K562 (cell line): ENCODE measurements around the gene ELMO1. TPM values are rescaled to one million over a fixed set of nuclear protein-coding genes. Genes with fewer than 3 reads are reported as not detected.

Experiments
- ATAC-seq: fragments of 200-7000 bp; cut with Tn5 transposase; 3 replicates; pipeline ENCODE4 v1.9.1; 2020; ENCODE audit warnings: moderate library complexity
- BruUV-seq: library from RNA; stranded (reverse); fragments of 400-500 nt; replicated peaks from 2 replicates; lab custom pipeline; 2021; lab: Mats Ljungman, UMichigan
- CTCF ChIA-PET: fragments of 300-600 bp; formaldehyde crosslinking; extraction: SDS; loops from one replicate; lab custom pipeline; 2021; ENCODE audit warnings: low intra/inter-chr PET ratio; lab: Yijun Ruan, JAX
- POLR2A ChIA-PET: fragments of 300-600, 350-650 bp; sonication (Branson Sonifier 250); formaldehyde crosslinking; extraction: SDS; loops from one replicate; lab custom pipeline; 2021; ENCODE audit warnings: antibody characterized with exemption, inconsistent platforms; lab: Yijun Ruan, JAX
- DNase-seq, 4 experiments: peaks; one replicate each; pipeline versions ENCODE4 v3.0.0 to v3.0.0-alpha.2; 2011 to 2018; ENCODE audit warnings: low spot score in 3 of 4, mixed read lengths in 3 of 4; ENCODE audit errors: extremely low read depth in 1 of 4
- FAIRE-seq: peaks from 2 replicates; lab custom pipeline; 2011; peaks lifted over from hg19 to GRCh38; lab: Jason Lieb, UNC
- H2AFZ ChIP-seq: 2 replicates; pipeline ENCODE4 v1.6.0; 2011; ENCODE audit warnings: low read depth, low read length, control low read depth, inconsistent platforms
- H3K27ac ChIP-seq: fragments of 200-600 bp; 3 replicates; pipeline ENCODE4 v1.8.0; 2011; ENCODE audit warnings: low read depth, mild to moderate bottlenecking, control low read depth, inconsistent platforms, low read length, moderate library complexity, mixed read lengths; ENCODE audit errors: extremely low read depth
- H3K27me3 ChIP-seq, 2 experiments: fragments of 300-600 bp in 1 of 2; 2 replicates in 1 of 2; 3 replicates in 1 of 2; pipeline versions ENCODE4 v1.6.0 to v1.8.0; 2011; ENCODE audit warnings: inconsistent platforms in 2 of 2, low read length in 2 of 2, mild to moderate bottlenecking in 1 of 2, mixed read lengths in 1 of 2, moderate library complexity in 1 of 2; ENCODE audit not compliant: control insufficient read depth in 2 of 2, insufficient read depth in 2 of 2
- H3K36me3 ChIP-seq: fragments of 300-600 bp; 3 replicates; pipeline ENCODE4 v1.8.0; 2011; ENCODE audit warnings: mild to moderate bottlenecking, low read length, inconsistent platforms; ENCODE audit not compliant: control insufficient read depth, insufficient read depth
- H3K4me1 ChIP-seq, 2 experiments: fragments of 200-600 bp in 1 of 2; replicated peaks in 1 of 2; 2 replicates in 1 of 2; 3 replicates in 1 of 2; pipeline versions ENCODE4 v1.5.1 to v1.8.0; 2011; ENCODE audit warnings: inconsistent platforms in 2 of 2, low read length in 2 of 2, mild to moderate bottlenecking in 1 of 2, mixed read lengths in 1 of 2, moderate library complexity in 1 of 2; ENCODE audit not compliant: control insufficient read depth in 2 of 2, insufficient read depth in 2 of 2
- H3K4me2 ChIP-seq: 2 replicates; pipeline ENCODE4 v1.6.1; 2011; ENCODE audit warnings: low read length, control low read depth, inconsistent platforms, mixed read lengths; ENCODE audit not compliant: insufficient read depth
- H3K4me3 ChIP-seq: fragments of 200-600 bp; sonication (generic), shearing (Covaris generic); 2 replicates; pipeline ENCODE4 v1.5.1; 2016; ENCODE audit warnings: control low read depth, inconsistent platforms
- H3K79me2 ChIP-seq: fragments of 200-600 bp; 3 replicates; pipeline ENCODE4 v1.8.0; 2011; ENCODE audit warnings: low read length, inconsistent platforms; ENCODE audit not compliant: control insufficient read depth, insufficient read depth
- H3K9ac ChIP-seq, 2 experiments: 2 replicates each; pipeline versions ENCODE4 v1.6.0 to v1.6.1; 2011; ENCODE audit warnings: low read depth in 2 of 2, low read length in 2 of 2, control low read depth in 1 of 2, inconsistent platforms in 1 of 2, mild to moderate bottlenecking in 1 of 2, mixed read lengths in 1 of 2; ENCODE audit not compliant: insufficient read depth in 1 of 2
- H3K9me1 ChIP-seq: one replicate; pipeline ENCODE4 v1.6.0; 2011; ENCODE audit warnings: inconsistent platforms, mild to moderate bottlenecking, low read length, moderate library complexity; ENCODE audit not compliant: control insufficient read depth, insufficient read depth
- H3K9me3 ChIP-seq: replicated peaks from 2 replicates; pipeline ENCODE4 v1.5.1; 2011; ENCODE audit warnings: low read depth, low read length, inconsistent platforms; ENCODE audit not compliant: control insufficient read depth, insufficient read depth
- H4K20me1 ChIP-seq: replicated peaks from 2 replicates; pipeline ENCODE4 v1.6.1; 2011; ENCODE audit warnings: low read length, inconsistent platforms, mixed read lengths; ENCODE audit not compliant: control insufficient read depth, insufficient read depth
- ARHGAP35 ChIP-seq: fragments of 450-650 bp; IDR thresholded peaks from 2 replicates; pipeline ENCODE4 v1.6.1; 2018; ENCODE audit not compliant: partially characterized antibody
- CBX1 ChIP-seq: sonication (generic); IDR thresholded peaks from 2 replicates; pipeline ENCODE4 v1.6.1; 2016; ENCODE audit warnings: antibody characterized with exemption, low read depth, mild to moderate bottlenecking
- CHD4 ChIP-seq: fragments of 200-600 bp; sonication (generic); IDR thresholded peaks from 3 replicates; pipeline ENCODE4 v1.6.1; 2012; ENCODE audit warnings: low read depth, mild to moderate bottlenecking, mixed read lengths, low read length, inconsistent platforms; ENCODE audit not compliant: insufficient read depth, insufficient replicate concordance, poor library complexity, severe bottlenecking
- EP400 ChIP-seq: fragments of 450-650 bp; IDR thresholded peaks from 2 replicates; pipeline ENCODE4 v1.6.1; 2017; ENCODE audit warnings: antibody characterized with exemption, mild to moderate bottlenecking, moderate library complexity
- ERF ChIP-seq: fragments of 450-650 bp; formaldehyde crosslinking; IDR thresholded peaks from 2 replicates; pipeline ENCODE4 v1.4.0; 2020; ENCODE audit warnings: mild to moderate bottlenecking, mixed read lengths
- ETV1 ChIP-seq: fragments of 450-650 bp; conservative IDR thresholded peaks from 2 replicates; pipeline ENCODE4 v1.6.1; 2016; ENCODE audit warnings: missing genetic modification characterization, control low read depth, low read depth, missing compliant biosample characterization
- FOXP1 ChIP-seq: sonication (generic); formaldehyde crosslinking; IDR thresholded peaks from 2 replicates; pipeline ENCODE4 v1.8.0; 2022; ENCODE audit warnings: mild to moderate bottlenecking, missing genetic modification reagents
- HIVEP1 ChIP-seq: fragments of 250-450 bp; sonication (Bioruptor Pico); IDR thresholded peaks from 2 replicates; pipeline ENCODE4 v1.4.0; 2020; ENCODE audit warnings: mild to moderate bottlenecking
- HMBOX1 ChIP-seq: sonication (generic); IDR thresholded peaks from 2 replicates; pipeline ENCODE4 v1.6.1; 2016
- KLF6 ChIP-seq: fragments of 250-450 bp; sonication (Bioruptor Pico); IDR thresholded peaks from 2 replicates; pipeline ENCODE4 v1.4.0; 2020; ENCODE audit warnings: mild to moderate bottlenecking, moderate library complexity, borderline replicate concordance
- PCBP1 ChIP-seq: fragments of 200-400 bp; formaldehyde crosslinking; IDR thresholded peaks from 2 replicates; pipeline ENCODE4 v1.6.1; 2018; ENCODE audit warnings: mild to moderate bottlenecking, low read depth, low read length; ENCODE audit not compliant: poor library complexity, severe bottlenecking
- PML ChIP-seq: IDR thresholded peaks from 2 replicates; pipeline ENCODE4 v1.6.1; 2012; ENCODE audit warnings: low read length, inconsistent platforms
- RFX5 ChIP-seq: IDR thresholded peaks from 2 replicates; pipeline ENCODE4 v1.6.1; 2011; ENCODE audit warnings: low read depth, mild to moderate bottlenecking, improper control_type of control experiment, low read length
- SMARCE1 ChIP-seq: fragments of 450-650 bp; IDR thresholded peaks from 2 replicates; pipeline ENCODE4 v1.7.1; 2016; ENCODE audit warnings: mild to moderate bottlenecking
- TAF7 ChIP-seq: fragments of 450-650 bp; IDR thresholded peaks from 2 replicates; pipeline ENCODE4 v1.6.1; 2016; ENCODE audit warnings: missing genetic modification characterization, missing compliant biosample characterization
- TCF3 ChIP-seq: sonication (generic); formaldehyde crosslinking; IDR thresholded peaks from 2 replicates; pipeline ENCODE4 v1.4.0; 2020; ENCODE audit warnings: mild to moderate bottlenecking, missing genetic modification reagents
- YBX1 ChIP-seq: fragments of 450-650 bp; IDR thresholded peaks from 2 replicates; pipeline ENCODE4 v1.7.1; 2016; ENCODE audit warnings: mild to moderate bottlenecking
- ZNF253 ChIP-seq: fragments of 250-450 bp; sonication (Bioruptor Pico); conservative IDR thresholded peaks from 2 replicates; pipeline ENCODE4 v1.6.1; 2021; ENCODE audit warnings: mild to moderate bottlenecking
- ZNF282 ChIP-seq: sonication (generic); formaldehyde crosslinking; IDR thresholded peaks from 2 replicates; pipeline ENCODE4 v1.8.1; 2023; ENCODE audit warnings: missing genetic modification reagents
- ZNF668 ChIP-seq: fragments of 250-450 bp; sonication (Bioruptor Pico); IDR thresholded peaks from 2 replicates; pipeline ENCODE4 v1.8.0; 2022; ENCODE audit warnings: mild to moderate bottlenecking, inconsistent platforms
- ZNF766 ChIP-seq: fragments of 200-800 bp; sonication (Bioruptor generic); conservative IDR thresholded peaks from 2 replicates; pipeline ENCODE4 v1.6.1; 2016; ENCODE audit warnings: missing genetic modification characterization, missing compliant biosample characterization
- ZNF785 ChIP-seq: fragments of 250-450 bp; sonication (Bioruptor Pico); IDR thresholded peaks from 2 replicates; pipeline ENCODE4 v1.4.0; 2020; ENCODE audit warnings: mild to moderate bottlenecking
- WGBS: fragments of 100-300 bp; shearing (Covaris generic); methylation state at CpG from one replicate; pipeline ENCODE4 v1.1.6; 2016; ENCODE audit warnings: low coverage, mixed read lengths; ENCODE audit not compliant: insufficient coverage; ENCODE audit errors: missing lambda C conversion rate; 5-methylcytosine and 5-hydroxymethylcytosine counted together
- in situ Hi-C: fragments of 300-500 bp; cut with MboI; formaldehyde crosslinking; loops from 4 replicates; pipeline ENCODE4 v1.15.0; 2018; ENCODE audit warnings: inconsistent platforms, mixed read lengths
- intact Hi-C: fragments of 100-400 bp; cut with micrococcal nuclease; formaldehyde crosslinking; loops from 2 replicates; pipeline ENCODE4 v1.14.2; 2022
- polyA plus RNA-seq, 8 experiments: library from polyadenylated mRNA; depleted of rRNA in 4 of 8; stranded (reverse) in 5 of 8; unstranded in 3 of 8; fragments of >200 nt; fragmentation: Nextera tagmentation in 2 of 8; fragmentation: Illumina TruSeq in 1 of 8; extraction: Ambion mirVana in 2 of 8; extraction: Trizol in 1 of 8; gene quantifications; 2 replicates each; pipeline versions ENCODE4 v1.2.1 to v1.2.3, GENCODE V29; 2011 to 2014; ENCODE audit warnings: inconsistent platforms in 1 of 8, missing spikeins in 1 of 8
- total RNA-seq, 7 experiments: library from RNA; depleted of rRNA in 6 of 7; stranded (reverse); fragments of >200 nt in 6 of 7; fragmentation: Illumina TruSeq in 2 of 7; extraction: Trizol in 2 of 7; gene quantifications; 2 replicates each; pipeline versions ENCODE4 v1.2.1 to v1.2.3, GENCODE V29; 2011 to 2021; ENCODE audit warnings: low replicate concordance in 1 of 7
- TF ChIP-seq, protein P1 (sequence below): fragments of 250-450 bp; sonication (Bioruptor Pico); IDR thresholded peaks from 2 replicates; pipeline ENCODE4 v1.8.0; 2022; ENCODE audit warnings: inconsistent platforms, mild to moderate bottlenecking, moderate library complexity, borderline replicate concordance

The ELMO1 gene
- total and polyA plus RNA-seq, 9 of the 15 experiments (the other 6 are each of a cell fraction or from before 2014, with no cell fraction given) = 0.36 to 7.2 (median 3.6) TPM

DNA sequence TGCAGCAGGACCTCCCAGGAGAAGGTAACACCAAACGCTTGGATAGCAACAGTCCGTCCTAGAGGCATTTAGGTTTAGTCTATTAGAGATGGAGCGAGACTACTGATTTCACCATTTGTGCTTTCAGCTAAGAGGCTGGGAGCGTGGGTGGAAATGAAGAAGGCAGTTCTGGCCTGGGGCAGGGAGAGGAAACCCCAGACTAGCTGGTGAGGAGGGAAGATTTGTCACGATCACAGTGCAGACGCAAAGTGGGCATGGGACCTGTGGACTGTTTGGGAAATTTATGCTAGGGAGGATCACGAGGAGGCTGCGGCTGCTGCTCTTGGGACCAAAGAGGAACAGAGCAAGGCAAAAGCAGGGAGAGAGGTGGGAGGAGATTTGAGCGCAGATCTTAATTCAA, 594.0 kb downstream of the ELMO1 start (continued):
- no peak for TF ChIP-seq KLF6 (CRISPR knock-in tag)
- no peak for TF ChIP-seq SMARCE1
- TF ChIP-seq ZNF785 (CRISPR knock-in tag) = no peak
- no peak for TF ChIP-seq PML
- no peak for TF ChIP-seq ZNF282 (CRISPR knock-in tag)

DNA sequence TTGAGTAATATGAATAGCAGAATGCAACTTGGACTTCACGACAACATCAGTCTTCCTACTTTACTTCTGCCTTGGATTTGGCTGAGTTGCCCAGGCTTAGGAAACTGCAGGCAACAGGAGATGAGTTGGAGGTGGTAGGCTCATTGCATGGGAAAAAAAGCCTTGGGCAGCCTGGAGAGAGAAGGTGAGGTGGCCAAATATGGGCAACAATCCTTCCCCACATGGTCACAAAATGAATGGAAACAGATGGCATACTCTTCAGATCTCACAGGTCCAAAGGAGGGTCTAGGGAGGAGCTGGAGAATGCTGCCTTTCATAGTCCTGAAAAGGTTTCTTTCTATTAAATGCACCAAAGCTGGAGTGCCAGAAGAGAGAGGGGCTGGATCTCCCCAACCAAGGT, 595.7 kb downstream of the ELMO1 start:
- POLR2A ChIA-PET = no interaction called here
- no peak overlapping the region for H3K4me3 ChIP-seq
- intact Hi-C loops = no loop called here
- DNase-seq (no peak), ATAC-seq (no peak), FAIRE-seq (no peak)
- CTCF ChIA-PET = no interaction called here
- H3K27ac ChIP-seq = no peak overlapping the region
- no TSS peak for BruUV-seq
- H3K9me1 ChIP-seq = no peaks in the 10 kb centered on the region
- H3K9ac ChIP-seq = no peak overlapping the region
- no peaks in the 10 kb centered on the region for H4K20me1 ChIP-seq
- TF ChIP-seq ZNF766 (CRISPR knock-in tag) (no peak), TAF7 (tag) (no peak), ERF (no peak), HIVEP1 (CRISPR knock-in tag) (no peak), FOXP1 (CRISPR knock-in tag) (no peak), ARHGAP35 (no peak), ZNF668 (CRISPR knock-in tag) (no peak), HMBOX1 (no peak), CHD4 (no peak), EP400 (no peak), ZNF253 (CRISPR knock-in tag) (no peak), TCF3 (CRISPR knock-in tag) (no peak), CBX1 (no peak), PCBP1 (no peak), YBX1 (no peak), ETV1 (no peak), RFX5 (no peak)
- TF ChIP-seq, protein P1, sequence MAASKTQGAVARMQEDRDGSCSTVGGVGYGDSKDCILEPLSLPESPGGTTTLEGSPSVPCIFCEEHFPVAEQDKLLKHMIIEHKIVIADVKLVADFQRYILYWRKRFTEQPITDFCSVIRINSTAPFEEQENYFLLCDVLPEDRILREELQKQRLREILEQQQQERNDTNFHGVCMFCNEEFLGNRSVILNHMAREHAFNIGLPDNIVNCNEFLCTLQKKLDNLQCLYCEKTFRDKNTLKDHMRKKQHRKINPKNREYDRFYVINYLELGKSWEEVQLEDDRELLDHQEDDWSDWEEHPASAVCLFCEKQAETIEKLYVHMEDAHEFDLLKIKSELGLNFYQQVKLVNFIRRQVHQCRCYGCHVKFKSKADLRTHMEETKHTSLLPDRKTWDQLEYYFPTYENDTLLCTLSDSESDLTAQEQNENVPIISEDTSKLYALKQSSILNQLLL (CRISPR knock-in tag) = no peak
- WGBS = 0% methylated on average over 1 of the region's 1 CpG
- no peaks in the 10 kb centered on the region for H3K79me2 ChIP-seq
- H3K9me3 ChIP-seq = no peaks in the 10 kb centered on the region
- H3K36me3 ChIP-seq = no peaks in the 10 kb centered on the region
- no peak overlapping the region for H2AFZ ChIP-seq
- in situ Hi-C loops = no loop called here
- no peaks in the 10 kb centered on the region for H3K27me3 ChIP-seq
- no peaks in the 10 kb centered on the region for H3K4me1 ChIP-seq
- H3K4me2 ChIP-seq = no peak overlapping the region
